ENCODE data around the gene NMU.
"Not testable (repeated sequence)": the region's sequence is repeated elsewhere in the genome, so short reads cannot be mapped to it uniquely, and the experiment has no call there.

Gene NMU

DNA sequence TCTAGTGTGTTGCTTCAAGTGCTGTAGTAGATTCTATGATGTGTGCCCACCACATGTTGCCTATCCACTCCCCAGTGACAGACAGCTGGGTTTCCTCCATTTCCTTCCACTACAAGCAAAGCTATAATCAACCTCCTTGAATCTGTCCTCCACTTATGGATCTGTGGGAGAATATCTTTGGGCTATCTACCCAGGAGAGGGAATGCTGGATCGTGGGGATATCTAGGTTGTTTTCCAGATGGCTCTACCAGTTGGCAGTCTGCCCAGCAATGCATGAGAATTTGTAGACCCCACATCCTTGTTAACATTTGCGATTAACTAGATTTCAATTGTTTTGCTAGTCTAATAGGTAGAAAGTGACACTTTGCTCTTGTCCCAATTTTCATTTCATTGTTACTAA lies 10.3 kb downstream of the NMU start:
- no peaks in the 10 kb centered on the region for H4K20me1 ChIP-seq (ENCODE audit: insufficient read depth, low read length)
- H3K27ac ChIP-seq (ENCODE audit: low read length): no peak overlapping the region
- peaks cover 3% of the 10 kb centered on the region for H3K27me3 ChIP-seq (ENCODE audit: insufficient read depth, low read length, poor library complexity)
- H3K36me3 ChIP-seq (ENCODE audit: insufficient read depth, low read length): no peaks in the 10 kb centered on the region
- ATAC-seq (ENCODE audit: insufficient read depth, low read depth) (no peak), DNase-seq (no peak)
- TF ChIP-seq, protein P1, sequence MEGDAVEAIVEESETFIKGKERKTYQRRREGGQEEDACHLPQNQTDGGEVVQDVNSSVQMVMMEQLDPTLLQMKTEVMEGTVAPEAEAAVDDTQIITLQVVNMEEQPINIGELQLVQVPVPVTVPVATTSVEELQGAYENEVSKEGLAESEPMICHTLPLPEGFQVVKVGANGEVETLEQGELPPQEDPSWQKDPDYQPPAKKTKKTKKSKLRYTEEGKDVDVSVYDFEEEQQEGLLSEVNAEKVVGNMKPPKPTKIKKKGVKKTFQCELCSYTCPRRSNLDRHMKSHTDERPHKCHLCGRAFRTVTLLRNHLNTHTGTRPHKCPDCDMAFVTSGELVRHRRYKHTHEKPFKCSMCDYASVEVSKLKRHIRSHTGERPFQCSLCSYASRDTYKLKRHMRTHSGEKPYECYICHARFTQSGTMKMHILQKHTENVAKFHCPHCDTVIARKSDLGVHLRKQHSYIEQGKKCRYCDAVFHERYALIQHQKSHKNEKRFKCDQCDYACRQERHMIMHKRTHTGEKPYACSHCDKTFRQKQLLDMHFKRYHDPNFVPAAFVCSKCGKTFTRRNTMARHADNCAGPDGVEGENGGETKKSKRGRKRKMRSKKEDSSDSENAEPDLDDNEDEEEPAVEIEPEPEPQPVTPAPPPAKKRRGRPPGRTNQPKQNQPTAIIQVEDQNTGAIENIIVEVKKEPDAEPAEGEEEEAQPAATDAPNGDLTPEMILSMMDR (IDR thresholded peaks at IDR 0.05; ENCODE audit: borderline replicate concordance, extremely low read depth, low read length, poor library complexity, severe bottlenecking): no peak
- no peak for TF ChIP-seq EZH2 (IDR thresholded peaks at IDR 0.05; ENCODE audit: borderline replicate concordance, low read depth, low read length, severe bottlenecking)
- H3K9me3 ChIP-seq (ENCODE audit: insufficient read depth, low read length, severe bottlenecking): no peaks in the 10 kb centered on the region
- H3K4me2 ChIP-seq (ENCODE audit: insufficient read depth, low read length): no peak overlapping the region
- H3K4me1 ChIP-seq (ENCODE audit: insufficient read depth, low read length): no peaks in the 10 kb centered on the region
- H2AFZ ChIP-seq (ENCODE audit: low read depth, low read length): no peak overlapping the region
- H3K79me2 ChIP-seq (ENCODE audit: insufficient read depth, low read length): no peaks in the 10 kb centered on the region
- no peak overlapping the region for H3K9ac ChIP-seq (ENCODE audit: low read depth, low read length)
- H3K4me3 ChIP-seq (ENCODE audit: low read depth in 1 of 2, low read length in 2 of 2): no peak overlapping the region

DNA sequence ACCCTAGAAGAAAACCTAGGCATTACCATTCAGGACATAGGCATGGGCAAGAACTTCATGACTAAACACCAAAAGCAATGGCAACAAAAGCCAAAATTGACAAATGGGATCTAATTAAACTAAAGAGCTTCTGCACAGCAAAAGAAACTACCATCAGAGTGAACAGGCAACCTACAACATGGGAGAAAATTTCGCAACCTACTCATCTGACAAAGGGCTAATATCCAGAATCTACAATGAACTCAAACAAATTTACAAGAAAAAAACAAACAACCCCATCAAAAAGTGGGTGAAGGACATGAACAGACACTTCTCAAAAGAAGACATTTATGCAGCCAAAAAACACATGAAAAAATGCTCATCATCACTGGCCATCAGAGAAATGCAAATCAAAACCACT lies 12.0 kb downstream of the NMU start:
- not testable (repeated sequence) for H2AFZ ChIP-seq (ENCODE audit: low read depth, low read length); ATAC-seq (ENCODE audit: insufficient read depth, low read depth)

DNA sequence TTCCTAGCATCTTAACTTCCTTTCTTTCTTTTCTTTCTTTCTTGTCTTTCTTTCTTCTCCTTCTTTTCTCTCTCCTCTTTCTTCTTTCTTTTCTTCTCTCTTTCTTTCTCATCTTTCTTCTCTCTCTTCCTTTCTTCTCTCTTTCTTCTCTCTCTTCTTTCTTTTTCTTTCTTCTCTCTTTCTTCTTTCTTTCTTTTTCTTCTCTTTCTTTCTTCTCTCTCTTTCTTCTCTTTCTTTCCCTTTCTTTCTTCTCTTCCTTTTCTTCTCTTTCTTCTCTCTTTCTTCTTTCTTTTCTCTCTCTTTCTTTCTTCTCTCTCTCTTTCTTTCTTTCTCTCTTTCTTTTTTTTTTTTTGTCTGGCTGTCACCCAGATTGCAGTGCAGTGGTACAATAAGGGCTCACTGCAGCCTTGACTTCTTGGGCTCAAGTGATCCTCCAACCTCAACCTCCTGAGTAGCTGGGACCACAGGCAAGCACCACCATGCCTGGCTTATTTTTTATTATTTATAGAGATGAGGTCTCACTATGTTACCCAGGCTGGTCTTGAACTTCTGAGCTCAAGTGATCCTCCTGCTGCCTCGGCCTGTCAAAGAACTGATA lies 17.5 kb downstream of the NMU start:
- no peak for TF ChIP-seq EZH2 (IDR thresholded peaks at IDR 0.05; ENCODE audit: borderline replicate concordance, low read depth, low read length, severe bottlenecking)
- TF ChIP-seq, protein P1 (IDR thresholded peaks at IDR 0.05; ENCODE audit: borderline replicate concordance, extremely low read depth, low read length, poor library complexity, severe bottlenecking): no peak
- DNase-seq (no peak), ATAC-seq (ENCODE audit: insufficient read depth, low read depth) (no peak)
- no peak overlapping the region for H2AFZ ChIP-seq (ENCODE audit: low read depth, low read length)
- H3K79me2 ChIP-seq (ENCODE audit: insufficient read depth, low read length): no peaks in the 10 kb centered on the region
- no peak overlapping the region for H3K4me3 ChIP-seq (ENCODE audit: low read depth in 1 of 2, low read length in 2 of 2)
- H4K20me1 ChIP-seq (ENCODE audit: insufficient read depth, low read length): no peaks in the 10 kb centered on the region
- no peak overlapping the region for H3K4me2 ChIP-seq (ENCODE audit: insufficient read depth, low read length)
- H3K9me3 ChIP-seq (ENCODE audit: insufficient read depth, low read length, severe bottlenecking): no peaks in the 10 kb centered on the region
- no peak overlapping the region for H3K27ac ChIP-seq (ENCODE audit: low read length)
- peaks cover under 1% of the 10 kb centered on the region for H3K27me3 ChIP-seq (ENCODE audit: insufficient read depth, low read length, poor library complexity)
- no peaks in the 10 kb centered on the region for H3K36me3 ChIP-seq (ENCODE audit: insufficient read depth, low read length)
- H3K4me1 ChIP-seq (ENCODE audit: insufficient read depth, low read length): no peaks in the 10 kb centered on the region
- H3K9ac ChIP-seq (ENCODE audit: low read depth, low read length): no peak overlapping the region

More for the DNA sequence above, 12.0 kb downstream of the NMU start:
- not testable (repeated sequence) for H3K4me1 ChIP-seq (ENCODE audit: insufficient read depth, low read length); DNase-seq; H3K79me2 ChIP-seq (ENCODE audit: insufficient read depth, low read length); H3K36me3 ChIP-seq (ENCODE audit: insufficient read depth, low read length); H3K9me3 ChIP-seq (ENCODE audit: insufficient read depth, low read length, severe bottlenecking); H3K4me3 ChIP-seq (ENCODE audit: low read depth in 1 of 2, low read length in 2 of 2); H3K9ac ChIP-seq (ENCODE audit: low read depth, low read length); H4K20me1 ChIP-seq (ENCODE audit: insufficient read depth, low read length); H3K4me2 ChIP-seq (ENCODE audit: insufficient read depth, low read length); H3K27ac ChIP-seq (ENCODE audit: low read length); H3K27me3 ChIP-seq (ENCODE audit: insufficient read depth, low read length, poor library complexity)

DNA sequence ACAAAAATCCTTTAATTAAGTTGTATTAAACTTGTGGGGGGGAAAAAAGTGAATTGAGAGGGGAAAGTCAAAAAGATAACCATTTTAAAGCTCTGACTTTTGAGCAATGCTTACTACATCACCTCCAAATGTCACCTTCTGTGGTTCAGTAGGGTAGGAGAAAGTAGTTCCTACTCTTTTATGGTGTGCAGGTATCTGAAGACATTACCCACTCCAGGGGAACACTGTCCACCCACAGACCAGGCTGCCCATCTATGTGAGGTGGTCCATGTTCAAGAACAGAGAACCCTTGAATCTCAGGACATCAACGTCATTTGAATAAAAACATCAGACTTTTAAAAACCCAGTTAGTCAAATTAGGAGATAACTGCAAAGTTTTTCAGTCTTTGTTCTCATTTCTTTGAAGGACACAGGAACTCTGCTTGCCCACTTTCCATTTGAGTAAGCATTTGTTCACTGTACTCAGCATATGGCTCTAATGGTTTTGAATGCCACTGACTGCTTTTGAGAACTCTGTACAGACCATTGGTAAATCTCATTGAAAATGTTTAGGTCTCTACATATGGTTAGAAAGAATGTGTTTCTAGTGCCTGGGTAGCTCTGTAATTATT lies 18.4 kb downstream of the NMU start:
- Histone ChIP-seq H3K27ac (ENCODE audit: low read length) (no peak overlapping the region), H3K4me2 (ENCODE audit: insufficient read depth, low read length) (no peak overlapping the region), H3K9ac (ENCODE audit: low read depth, low read length) (no peak overlapping the region), H3K4me3 (ENCODE audit: low read depth in 1 of 2, low read length in 2 of 2) (no peak overlapping the region), H3K4me1 (ENCODE audit: insufficient read depth, low read length) (no peaks in the 10 kb centered on the region), H3K27me3 (ENCODE audit: insufficient read depth, low read length, poor library complexity) (peaks cover 3% of the 10 kb centered on the region), H4K20me1 (ENCODE audit: insufficient read depth, low read length) (no peaks in the 10 kb centered on the region), H2AFZ (ENCODE audit: low read depth, low read length) (no peak overlapping the region), H3K36me3 (ENCODE audit: insufficient read depth, low read length) (no peaks in the 10 kb centered on the region), H3K79me2 (ENCODE audit: insufficient read depth, low read length) (no peaks in the 10 kb centered on the region), H3K9me3 (ENCODE audit: insufficient read depth, low read length, severe bottlenecking) (no peaks in the 10 kb centered on the region)
- TF ChIP-seq EZH2 (IDR thresholded peaks at IDR 0.05; ENCODE audit: borderline replicate concordance, low read depth, low read length, severe bottlenecking): no peak
- TF ChIP-seq, protein P1 (IDR thresholded peaks at IDR 0.05; ENCODE audit: borderline replicate concordance, extremely low read depth, low read length, poor library complexity, severe bottlenecking): no peak
- no peak for ATAC-seq (ENCODE audit: insufficient read depth, low read depth)
- no peak for DNase-seq
